Karpas-422 (cell line): ENCODE measurements around the gene FSIP1. TPM values are rescaled to one million over a fixed set of nuclear protein-coding genes. Genes with fewer than 3 reads are reported as not detected.

Experiments
- DNase-seq: peaks from one replicate; pipeline ENCODE4 v3.0.0-alpha.2; 2015
- H2AFZ ChIP-seq: fragments of 200-600 bp; sonication (generic); 2 replicates; pipeline ENCODE4 v1.6.1; 2014; ENCODE audit warnings: antibody characterized with exemption, low read length, mixed read lengths
- H3K27ac ChIP-seq: fragments of 200-600 bp; sonication (generic); 2 replicates; pipeline ENCODE4 v1.5.1; 2014; ENCODE audit warnings: mild to moderate bottlenecking, low read length, moderate library complexity
- H3K27me3 ChIP-seq: fragments of 200-600 bp; sonication (generic); 2 replicates; pipeline ENCODE4 v1.6.1; 2014; ENCODE audit warnings: low read length, mixed read lengths
- H3K36me3 ChIP-seq: fragments of 200-600 bp; sonication (generic); 2 replicates; pipeline ENCODE4 v1.6.1; 2014; ENCODE audit warnings: low read length, mixed read lengths; ENCODE audit not compliant: insufficient read depth
- H3K4me1 ChIP-seq: fragments of 200-600 bp; sonication (generic); 2 replicates; pipeline ENCODE4 v1.6.1; 2014; ENCODE audit warnings: mild to moderate bottlenecking, low read length, mixed read lengths
- H3K4me2 ChIP-seq: fragments of 200-600 bp; sonication (generic); 2 replicates; pipeline ENCODE4 v1.6.1; 2014; ENCODE audit warnings: low read length, low read depth, mild to moderate bottlenecking; ENCODE audit not compliant: poor library complexity, severe bottlenecking
- H3K4me3 ChIP-seq: fragments of 200-600 bp; sonication (generic); 2 replicates; pipeline ENCODE4 v1.5.1; 2014; ENCODE audit warnings: mild to moderate bottlenecking, antibody characterized with exemption, low read length, mixed read lengths
- H3K79me2 ChIP-seq: fragments of 200-600 bp; sonication (generic); 2 replicates; pipeline ENCODE4 v1.6.1; 2014; ENCODE audit warnings: mild to moderate bottlenecking, low read length, mixed read lengths
- H3K9ac ChIP-seq: fragments of 200-600 bp; sonication (generic); 2 replicates; pipeline ENCODE4 v1.6.0; 2014; ENCODE audit warnings: low read length
- H3K9me2 ChIP-seq: fragments of 200-600 bp; sonication (generic), shearing (Covaris generic); replicated peaks from 2 replicates; pipeline ENCODE4 v1.6.0; 2014; ENCODE audit warnings: mild to moderate bottlenecking, low read length, moderate library complexity; ENCODE audit not compliant: insufficient read depth
- H3K9me3 ChIP-seq: fragments of 300-700, 200-600 bp; sonication (generic); 2 replicates; pipeline ENCODE4 v1.6.1; 2014; ENCODE audit warnings: low read length, mixed read lengths
- H4K20me1 ChIP-seq: fragments of 200-600 bp; sonication (generic); 2 replicates; pipeline ENCODE4 v1.6.1; 2014; ENCODE audit warnings: mild to moderate bottlenecking, antibody characterized with exemption, low read length, low read depth; ENCODE audit not compliant: insufficient read depth
- total RNA-seq: library from RNA; depleted of rRNA; stranded (reverse); fragments of >200 nt; shearing (Covaris generic); gene quantifications from 2 replicates; pipeline ENCODE4 v1.2.3, GENCODE V29; 2014; ENCODE audit warnings: low replicate concordance

The FSIP1 gene
- total RNA-seq, 1 experiment from 2014 or later: 0.07 TPM

- H3K27me3 ChIP-seq: 0 out of 2 replicates have a peak, but pooled peaks cover 2% of the 10 kb centered on the region
Observed at GRCh38 chr15:39582286-39582976, 200.2 kb downstream of the FSIP1 start.

GRCh38 chr15:39581793-39582285, 200.8 kb downstream of the FSIP1 start:
- H3K4me3 ChIP-seq: no peak overlapping the region
- H4K20me1 ChIP-seq: no peaks in the 10 kb centered on the region
- H3K79me2 ChIP-seq: no peaks in the 10 kb centered on the region
- H2AFZ ChIP-seq: no peak overlapping the region
- H3K4me2 ChIP-seq: no peak overlapping the region
- 0 out of 2 replicates have a peak, but pooled peaks cover 2% of the 10 kb centered on the region for H3K27me3 ChIP-seq
- no peaks in the 10 kb centered on the region for H3K36me3 ChIP-seq
- no peaks in the 10 kb centered on the region for H3K9me2 ChIP-seq
- H3K4me1 ChIP-seq: no peaks in the 10 kb centered on the region
- no peaks in the 10 kb centered on the region for H3K9me3 ChIP-seq
- no peak overlapping the region for H3K9ac ChIP-seq
- DNase-seq: no peak
- H3K27ac ChIP-seq: no peak overlapping the region

More at GRCh38 chr15:39582286-39582976, 200.2 kb downstream of the FSIP1 start:
- Histone ChIP-seq H3K4me1 (no peaks in the 10 kb centered on the region), H4K20me1 (no peaks in the 10 kb centered on the region), H3K27ac (no peak overlapping the region), H3K9me3 (no peaks in the 10 kb centered on the region), H3K36me3 (no peaks in the 10 kb centered on the region), H3K4me2 (no peak overlapping the region), H3K79me2 (no peaks in the 10 kb centered on the region), H3K9me2 (no peaks in the 10 kb centered on the region), H2AFZ (no peak overlapping the region), H3K9ac (no peak overlapping the region), H3K4me3 (no peak overlapping the region)
- no peak for DNase-seq

GRCh38 chr15:39581242-39581792, 201.3 kb downstream of the FSIP1 start:
- no peaks in the 10 kb centered on the region for H3K36me3 ChIP-seq
- no peaks in the 10 kb centered on the region for H3K79me2 ChIP-seq
- no peak for DNase-seq
- H3K27me3 ChIP-seq: 0 out of 2 replicates have a peak, but pooled peaks cover 2% of the 10 kb centered on the region
- no peak overlapping the region for H3K27ac ChIP-seq
- no peaks in the 10 kb centered on the region for H4K20me1 ChIP-seq
- no peaks in the 10 kb centered on the region for H3K9me2 ChIP-seq
- H3K9ac ChIP-seq: no peak overlapping the region
- H3K4me3 ChIP-seq: no peak overlapping the region
- H3K9me3 ChIP-seq: no peaks in the 10 kb centered on the region
- H2AFZ ChIP-seq: no peak overlapping the region
- H3K4me2 ChIP-seq: no peak overlapping the region
- H3K4me1 ChIP-seq: no peaks in the 10 kb centered on the region

- H4K20me1 ChIP-seq: no peaks in the 10 kb centered on the region
- no peak for DNase-seq
- H2AFZ ChIP-seq: no peak within 1 kb of the TSS
- H3K4me2 ChIP-seq: no peak within 1 kb of the TSS
- H3K4me3 ChIP-seq: no peak within 1 kb of the TSS
- H3K4me1 ChIP-seq: no peaks in the 10 kb centered on the region
- H3K9ac ChIP-seq: no peak within 1 kb of the TSS
- H3K79me2 ChIP-seq: no peaks in the 10 kb centered on the region
- H3K9me2 ChIP-seq: no peaks in the 10 kb centered on the region
- 0 out of 2 replicates have a peak, but pooled peaks cover under 1% of the 10 kb centered on the region for H3K27me3 ChIP-seq
- H3K36me3 ChIP-seq: no peaks in the 10 kb centered on the region
- H3K27ac ChIP-seq: no peak within 1 kb of the TSS
- no peaks in the 10 kb centered on the region for H3K9me3 ChIP-seq
Observed at GRCh38 chr15:39580485-39581241, 202.0 kb downstream of the FSIP1 start, which contains the start of gene THBS1. Gene THBS1 (plus strand): TSS chr15:39581079. CDS start chr15:39581858, 779 bp downstream.

- H3K4me3 ChIP-seq: no peak overlapping the region
Observed at GRCh38 chr15:39580117-39580484, 202.5 kb downstream of the FSIP1 start.

GRCh38 chr15:39579487-39580116, 203.0 kb downstream of the FSIP1 start:
- no peaks in the 10 kb centered on the region for H3K9me2 ChIP-seq
- H3K4me2 ChIP-seq: no peak overlapping the region
- H3K27ac ChIP-seq: no peak overlapping the region
- H3K4me3 ChIP-seq: no peak overlapping the region
- H2AFZ ChIP-seq: no peak overlapping the region
- no peak for DNase-seq
- H3K36me3 ChIP-seq: no peaks in the 10 kb centered on the region
- H3K9ac ChIP-seq: no peak overlapping the region
- H3K79me2 ChIP-seq: no peaks in the 10 kb centered on the region
- no peaks in the 10 kb centered on the region for H3K4me1 ChIP-seq
- H3K9me3 ChIP-seq: no peaks in the 10 kb centered on the region
- H4K20me1 ChIP-seq: no peaks in the 10 kb centered on the region
- no peaks in the 10 kb centered on the region for H3K27me3 ChIP-seq

More at GRCh38 chr15:39580117-39580484, 202.5 kb downstream of the FSIP1 start:
- no peaks in the 10 kb centered on the region for H3K4me1 ChIP-seq
- peak; percentile 91 for DNase-seq
- H3K9me3 ChIP-seq: no peaks in the 10 kb centered on the region
- H3K9me2 ChIP-seq: no peaks in the 10 kb centered on the region
- no peak overlapping the region for H3K27ac ChIP-seq
- H3K9ac ChIP-seq: no peak overlapping the region
- H3K36me3 ChIP-seq: no peaks in the 10 kb centered on the region
- H3K27me3 ChIP-seq: no peaks in the 10 kb centered on the region
- no peak overlapping the region for H3K4me2 ChIP-seq
- H3K79me2 ChIP-seq: no peaks in the 10 kb centered on the region
- no peak overlapping the region for H2AFZ ChIP-seq
- H4K20me1 ChIP-seq: no peaks in the 10 kb centered on the region

- no peaks in the 10 kb centered on the region for H3K9me3 ChIP-seq
- no peak overlapping the region for H3K9ac ChIP-seq
Observed at GRCh38 chr15:39578851-39579486, 203.7 kb downstream of the FSIP1 start.

More at GRCh38 chr15:39578851-39579486, 203.7 kb downstream of the FSIP1 start:
- DNase-seq: no peak
- no peaks in the 10 kb centered on the region for H3K27me3 ChIP-seq
- H3K79me2 ChIP-seq: no peaks in the 10 kb centered on the region
- no peaks in the 10 kb centered on the region for H3K36me3 ChIP-seq
- H3K4me1 ChIP-seq: no peaks in the 10 kb centered on the region
- no peak overlapping the region for H3K27ac ChIP-seq
- H4K20me1 ChIP-seq: no peaks in the 10 kb centered on the region
- no peak overlapping the region for H3K4me3 ChIP-seq
- no peak overlapping the region for H3K4me2 ChIP-seq
- no peaks in the 10 kb centered on the region for H3K9me2 ChIP-seq
- no peak overlapping the region for H2AFZ ChIP-seq
